HG03135 (cell line): ENCODE data around the gene TBC1D5.
A peak's percentile ranks its signal among the peaks of the same experiment; 100 is the strongest.
"Not testable (repeated sequence)": the region's sequence is repeated elsewhere in the genome, so short reads cannot be mapped to it uniquely, and the experiment has no call there.

ENCODE experiments used
- ATAC-seq: cut with Tn5 transposase; IDR thresholded peaks from one replicate; pipeline ENCODE4 v1.9.1; 2021; ENCODE audit warnings: mild to moderate bottlenecking, moderate library complexity; ENCODE audit not compliant: unreplicated experiment

TBC1D5 gene

GRCh38 chr3:17717411-17717810 is 25.0 kb downstream of the TBC1D5 start:
- ATAC-seq, result no peak

- no peak for ATAC-seq
Observed at GRCh38 chr3:17714473-17714872, 28.0 kb downstream of the TBC1D5 start.

- no peak for ATAC-seq
Observed at GRCh38 chr3:17709236-17709810, 33.1 kb downstream of the TBC1D5 start.

- ATAC-seq, result no peak
Observed at GRCh38 chr3:17707813-17708543, 34.5 kb downstream of the TBC1D5 start.

- ATAC-seq, result not testable (repeated sequence)
Observed at GRCh38 chr3:17705991-17706390, 36.4 kb downstream of the TBC1D5 start.

- ATAC-seq, result not testable (repeated sequence)
Observed at GRCh38 chr3:17699815-17700214, 42.6 kb downstream of the TBC1D5 start.

- ATAC-seq, result not testable (repeated sequence)
Observed at GRCh38 chr3:17695665-17696064, 46.8 kb downstream of the TBC1D5 start.

GRCh38 chr3:17693670-17693999 is 48.8 kb downstream of the TBC1D5 start:
- not testable (repeated sequence) for ATAC-seq

- ATAC-seq, result not testable (repeated sequence)
Observed at GRCh38 chr3:17692846-17693669, 49.4 kb downstream of the TBC1D5 start.

GRCh38 chr3:17687566-17687965 is 54.9 kb downstream of the TBC1D5 start:
- no peak for ATAC-seq

GRCh38 chr3:17686613-17687012 is 55.8 kb downstream of the TBC1D5 start:
- no peak for ATAC-seq

- no peak for ATAC-seq
Observed at GRCh38 chr3:17683542-17684207, 58.8 kb downstream of the TBC1D5 start.

GRCh38 chr3:17680530-17680929 is 61.9 kb downstream of the TBC1D5 start:
- ATAC-seq, result no peak

- ATAC-seq, result peak; percentile 73
Observed at GRCh38 chr3:17678116-17678741, 64.2 kb downstream of the TBC1D5 start.

- ATAC-seq, result no peak
Observed at GRCh38 chr3:17674082-17674686, 68.2 kb downstream of the TBC1D5 start.

- no peak for ATAC-seq
Observed at GRCh38 chr3:17672506-17672905, 69.9 kb downstream of the TBC1D5 start.

- no peak for ATAC-seq
Observed at GRCh38 chr3:17670749-17671148, 71.7 kb downstream of the TBC1D5 start.

- no peak for ATAC-seq
Observed at GRCh38 chr3:17664923-17665322, 77.5 kb downstream of the TBC1D5 start.

- no peak for ATAC-seq
Observed at GRCh38 chr3:17656264-17656663, 86.2 kb downstream of the TBC1D5 start.

GRCh38 chr3:17655743-17656142 is 86.7 kb downstream of the TBC1D5 start:
- ATAC-seq, result peak; percentile 67
